ENCODE data around the gene CASZ1.

DNA sequence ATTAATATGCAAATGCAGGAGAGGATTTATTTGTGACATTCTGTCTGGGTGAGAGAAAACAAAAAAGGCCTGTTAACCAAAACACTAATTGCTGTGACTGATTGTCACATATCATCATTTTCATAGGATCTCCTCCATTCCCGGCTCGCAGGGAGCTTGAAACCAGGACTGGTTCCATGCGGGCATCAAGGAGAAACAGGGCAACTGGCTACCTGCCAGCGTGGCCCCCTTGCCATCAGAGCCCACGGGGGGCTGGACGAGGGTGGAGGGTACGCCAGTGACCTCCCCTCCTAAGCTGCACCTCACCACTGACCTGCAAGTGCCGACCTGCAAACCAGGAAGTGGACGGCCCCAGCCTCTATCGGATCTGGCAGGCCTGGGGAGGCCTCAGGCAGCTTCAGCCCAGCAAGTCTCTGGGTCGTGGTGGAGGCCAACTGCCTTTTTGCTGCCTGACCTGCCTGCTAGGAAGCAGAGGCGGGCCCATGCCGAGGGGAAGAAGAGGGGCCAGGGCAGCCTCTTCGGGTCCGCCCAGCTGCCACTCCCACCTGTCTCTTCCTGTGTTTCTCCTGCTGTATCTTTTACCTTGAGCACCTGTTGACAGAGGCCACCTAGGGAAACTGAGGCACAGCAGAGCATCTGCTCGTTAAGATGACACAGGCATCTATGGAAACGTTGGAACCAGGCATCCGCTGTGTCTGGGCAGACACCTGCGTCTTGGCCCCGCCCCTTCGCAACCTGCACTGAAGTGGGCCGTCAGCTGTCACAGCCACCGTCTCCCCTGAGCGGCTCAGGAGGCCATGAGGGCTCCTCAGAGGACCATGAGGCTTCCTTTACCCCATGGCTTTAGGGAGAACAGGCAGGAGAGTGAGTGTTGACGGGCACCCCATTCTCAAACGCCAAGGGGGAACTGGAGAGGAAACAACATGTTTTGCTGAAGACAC lies 74.8 kb downstream of the CASZ1 start:
- TF ChIP-seq, protein P1, sequence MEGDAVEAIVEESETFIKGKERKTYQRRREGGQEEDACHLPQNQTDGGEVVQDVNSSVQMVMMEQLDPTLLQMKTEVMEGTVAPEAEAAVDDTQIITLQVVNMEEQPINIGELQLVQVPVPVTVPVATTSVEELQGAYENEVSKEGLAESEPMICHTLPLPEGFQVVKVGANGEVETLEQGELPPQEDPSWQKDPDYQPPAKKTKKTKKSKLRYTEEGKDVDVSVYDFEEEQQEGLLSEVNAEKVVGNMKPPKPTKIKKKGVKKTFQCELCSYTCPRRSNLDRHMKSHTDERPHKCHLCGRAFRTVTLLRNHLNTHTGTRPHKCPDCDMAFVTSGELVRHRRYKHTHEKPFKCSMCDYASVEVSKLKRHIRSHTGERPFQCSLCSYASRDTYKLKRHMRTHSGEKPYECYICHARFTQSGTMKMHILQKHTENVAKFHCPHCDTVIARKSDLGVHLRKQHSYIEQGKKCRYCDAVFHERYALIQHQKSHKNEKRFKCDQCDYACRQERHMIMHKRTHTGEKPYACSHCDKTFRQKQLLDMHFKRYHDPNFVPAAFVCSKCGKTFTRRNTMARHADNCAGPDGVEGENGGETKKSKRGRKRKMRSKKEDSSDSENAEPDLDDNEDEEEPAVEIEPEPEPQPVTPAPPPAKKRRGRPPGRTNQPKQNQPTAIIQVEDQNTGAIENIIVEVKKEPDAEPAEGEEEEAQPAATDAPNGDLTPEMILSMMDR (IDR thresholded peaks at IDR 0.05), result no peak
- no peak for TF ChIP-seq EP300 (IDR thresholded peaks at IDR 0.05)
- no peak for TF ChIP-seq POLR2A (IDR thresholded peaks at IDR 0.05)
